PC-9 (cell line): ENCODE measurements around the gene YIPF2. TPM values are rescaled to one million over a fixed set of nuclear protein-coding genes. Genes with fewer than 3 reads are reported as not detected.

Experiments used
- BruUV-seq: library from RNA; stranded (reverse); fragments of 400-500 nt; replicated peaks from 2 replicates; lab custom pipeline; 2021; lab: Mats Ljungman, UMichigan
- CTCF ChIA-PET: fragments of 300-600 bp; sonication (Branson Sonifier 250); formaldehyde crosslinking; loops from one replicate; lab custom pipeline; 2022; ENCODE audit warnings: antibody characterized with exemption; lab: Charles Lee
- POLR2A ChIA-PET: fragments of 300-600 bp; sonication (Branson Sonifier 250); formaldehyde crosslinking; loops from one replicate; lab custom pipeline; 2022; ENCODE audit warnings: antibody characterized with exemption; ENCODE audit not compliant: unreplicated experiment; lab: Charles Lee
- DNase-seq, 2 experiments: peaks; one replicate each; pipeline versions ENCODE4 v3.0.0 to v3.0.0-alpha.2; 2015 to 2022; ENCODE audit warnings: mixed read lengths in 1 of 2
- H2AFZ ChIP-seq: fragments of 200-600 bp; sonication (generic); 2 replicates; pipeline ENCODE4 v1.8.1; 2017; ENCODE audit warnings: antibody characterized with exemption
- H3F3A ChIP-seq: fragments of 200-600 bp; sonication (generic); 2 replicates; pipeline ENCODE4 v1.8.1; 2017; ENCODE audit warnings: antibody characterized with exemption, mild to moderate bottlenecking, low read depth; ENCODE audit not compliant: insufficient read depth
- H3K27ac ChIP-seq: fragments of 200-600 bp; sonication (generic); 2 replicates; pipeline ENCODE4 v1.6.1; 2016; ENCODE audit warnings: mixed run types
- H3K27me3 ChIP-seq: fragments of 200-600 bp; sonication (generic); 2 replicates; pipeline ENCODE4 v1.6.1; 2016; ENCODE audit warnings: low read depth, mixed run types; ENCODE audit not compliant: insufficient read depth
- H3K36me3 ChIP-seq: fragments of 200-600 bp; sonication (generic); 2 replicates; pipeline ENCODE4 v1.6.1; 2016; ENCODE audit warnings: low read depth, mixed run types
- H3K4me1 ChIP-seq: fragments of 200-600 bp; sonication (generic); replicated peaks from 2 replicates; pipeline ENCODE4 v1.6.1; 2016; ENCODE audit warnings: mixed run types; ENCODE audit not compliant: insufficient read depth
- H3K4me2 ChIP-seq: fragments of 200-600 bp; sonication (generic); 2 replicates; pipeline ENCODE4 v1.6.1; 2017; ENCODE audit warnings: mixed run types
- H3K4me3 ChIP-seq: fragments of 200-600 bp; sonication (generic); 2 replicates; pipeline ENCODE4 v1.6.1; 2016; ENCODE audit warnings: mixed run types
- H3K79me2 ChIP-seq: fragments of 200-600 bp; sonication (generic); 2 replicates; pipeline ENCODE4 v1.6.1; 2017; ENCODE audit warnings: low read depth, mixed run types
- H3K9me2 ChIP-seq: fragments of 200-600 bp; sonication (generic); 2 replicates; pipeline ENCODE4 v1.8.1; 2017; ENCODE audit warnings: mild to moderate bottlenecking; ENCODE audit not compliant: insufficient read depth
- H3K9me3 ChIP-seq: fragments of 200-600 bp; sonication (generic); 2 replicates; pipeline ENCODE4 v1.8.1; 2016; ENCODE audit warnings: low read depth; ENCODE audit not compliant: insufficient read depth
- H4K20me1 ChIP-seq: fragments of 200-600 bp; sonication (generic); 2 replicates; pipeline ENCODE4 v1.8.1; 2017; ENCODE audit not compliant: insufficient read depth
- EZH2 ChIP-seq: fragments of 200-600 bp; sonication (generic); IDR thresholded peaks from 2 replicates; pipeline ENCODE4 v1.8.0; 2017; ENCODE audit warnings: antibody characterized with exemption, low read depth
- intact Hi-C: fragments of 100-400 bp; cut with micrococcal nuclease; formaldehyde crosslinking; loops from one replicate; pipeline ENCODE4 v1.10.0; 2022; ENCODE audit not compliant: unreplicated experiment
- total RNA-seq: library from RNA; stranded (reverse); gene quantifications from 2 replicates; pipeline ENCODE4 v1.2.3, GENCODE V29; 2021
- TF ChIP-seq, protein P1 (sequence below): fragments of 200-600 bp; sonication (generic); conservative IDR thresholded peaks from 2 replicates; pipeline ENCODE4 v1.6.1; 2017; ENCODE audit warnings: mixed run types, antibody characterized with exemption, mild to moderate bottlenecking, moderate library complexity

Gene YIPF2
- total RNA-seq, 1 experiment from 2014 or later: 60.2 TPM

GRCh38 chr19:10898633-10899032 lies 29.8 kb downstream of the YIPF2 start:
- Histone ChIP-seq H3K36me3 (peaks cover 6% of the 10 kb centered on the region; the same call in 1 of the 2 replicates), H3K27me3 (no peaks in the 10 kb centered on the region), H2AFZ (no peak overlapping the region), H3K4me1 (peaks cover 37% of the 10 kb centered on the region), H3K9me3 (no peaks in the 10 kb centered on the region), H3K4me2 (peak overlapping the region; percentile 70), H3K4me3 (peak overlapping the region; percentile 8; the same call in 1 of the 2 replicates), H3K9me2 (no peaks in the 10 kb centered on the region), H3K79me2 (peaks cover 66% of the 10 kb centered on the region), H3K27ac (peak overlapping the region; percentile 35), H4K20me1 (peaks cover 41% of the 10 kb centered on the region), H3F3A (peaks cover 39% of the 10 kb centered on the region)
- no peak for TF ChIP-seq EZH2
- TF ChIP-seq, protein P1, sequence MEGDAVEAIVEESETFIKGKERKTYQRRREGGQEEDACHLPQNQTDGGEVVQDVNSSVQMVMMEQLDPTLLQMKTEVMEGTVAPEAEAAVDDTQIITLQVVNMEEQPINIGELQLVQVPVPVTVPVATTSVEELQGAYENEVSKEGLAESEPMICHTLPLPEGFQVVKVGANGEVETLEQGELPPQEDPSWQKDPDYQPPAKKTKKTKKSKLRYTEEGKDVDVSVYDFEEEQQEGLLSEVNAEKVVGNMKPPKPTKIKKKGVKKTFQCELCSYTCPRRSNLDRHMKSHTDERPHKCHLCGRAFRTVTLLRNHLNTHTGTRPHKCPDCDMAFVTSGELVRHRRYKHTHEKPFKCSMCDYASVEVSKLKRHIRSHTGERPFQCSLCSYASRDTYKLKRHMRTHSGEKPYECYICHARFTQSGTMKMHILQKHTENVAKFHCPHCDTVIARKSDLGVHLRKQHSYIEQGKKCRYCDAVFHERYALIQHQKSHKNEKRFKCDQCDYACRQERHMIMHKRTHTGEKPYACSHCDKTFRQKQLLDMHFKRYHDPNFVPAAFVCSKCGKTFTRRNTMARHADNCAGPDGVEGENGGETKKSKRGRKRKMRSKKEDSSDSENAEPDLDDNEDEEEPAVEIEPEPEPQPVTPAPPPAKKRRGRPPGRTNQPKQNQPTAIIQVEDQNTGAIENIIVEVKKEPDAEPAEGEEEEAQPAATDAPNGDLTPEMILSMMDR: no peak
- no TSS peak for BruUV-seq
- CTCF ChIA-PET: interaction anchor here (0.6 to 1.3 kb wide), 5 partner anchors 18 to 446 kb away, joined by 3 to 8 read pairs (median 5); no protein-coding TSS in a partner anchor
- peak in 1 of 2 experiments; percentile 17 for DNase-seq
- intact Hi-C loops: loop anchor here (1.0 to 2.0 kb wide), 2 partner anchors 28 to 30 kb away; partner anchors contain the start of genes CARM1, TIMM29 and YIPF2
- POLR2A ChIA-PET: interaction anchor here (0.6 kb wide), 3 partner anchors 30 to 287 kb away, joined by 6 to 27 read pairs (median 8); no protein-coding TSS in a partner anchor

DNA sequence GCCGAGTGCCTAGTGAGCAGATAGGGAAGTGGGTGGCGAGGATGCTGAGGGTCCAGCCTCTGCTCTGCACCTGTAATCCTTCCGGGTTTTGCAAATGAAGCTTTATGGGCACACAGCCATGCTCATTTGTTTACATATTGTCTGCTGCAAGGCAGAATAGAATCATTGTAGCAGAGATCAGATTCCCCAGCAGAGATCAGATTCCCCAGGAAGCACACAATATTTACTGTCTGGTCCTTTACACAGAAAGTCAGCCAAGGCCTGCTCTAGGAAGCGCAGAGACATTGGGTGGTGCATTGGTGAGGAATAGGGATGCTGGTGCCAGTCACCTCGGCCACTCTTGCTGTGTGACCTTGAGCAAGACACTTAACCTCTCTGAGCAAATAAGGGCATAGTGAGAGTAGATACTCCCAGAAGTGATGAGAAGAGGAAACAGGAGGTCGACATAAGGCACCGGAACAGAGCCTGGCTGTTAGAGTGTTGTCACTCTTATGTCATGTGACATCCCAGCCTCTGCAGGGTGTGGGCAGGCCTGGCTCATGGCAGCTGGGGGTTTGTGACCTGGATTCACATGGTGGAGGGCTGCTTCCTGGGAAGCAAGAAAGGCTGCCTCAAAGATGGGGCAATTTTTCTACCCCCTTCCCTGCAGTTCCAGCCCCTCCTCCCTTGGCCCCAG lies 31.4 kb downstream of the YIPF2 start:
- no peaks in the 10 kb centered on the region for H3K9me2 ChIP-seq
- H3K36me3 ChIP-seq: no peaks in the 10 kb centered on the region
- H2AFZ ChIP-seq: no peak overlapping the region
- H3K27me3 ChIP-seq: no peaks in the 10 kb centered on the region
- H3K4me1 ChIP-seq: peaks cover 37% of the 10 kb centered on the region
- POLR2A ChIA-PET: no interaction called here
- no peak for DNase-seq
- BruUV-seq: no TSS peak
- peaks cover 52% of the 10 kb centered on the region for H4K20me1 ChIP-seq
- no peak overlapping the region for H3K4me3 ChIP-seq
- peaks cover 33% of the 10 kb centered on the region for H3F3A ChIP-seq
- intact Hi-C loops: no loop called here
- CTCF ChIA-PET: no interaction called here
- no peak overlapping the region for H3K27ac ChIP-seq
- TF ChIP-seq, protein P1: no peak
- no peak for TF ChIP-seq EZH2
- peaks cover 71% of the 10 kb centered on the region for H3K79me2 ChIP-seq
- no peaks in the 10 kb centered on the region for H3K9me3 ChIP-seq
- no peak overlapping the region for H3K4me2 ChIP-seq

DNA sequence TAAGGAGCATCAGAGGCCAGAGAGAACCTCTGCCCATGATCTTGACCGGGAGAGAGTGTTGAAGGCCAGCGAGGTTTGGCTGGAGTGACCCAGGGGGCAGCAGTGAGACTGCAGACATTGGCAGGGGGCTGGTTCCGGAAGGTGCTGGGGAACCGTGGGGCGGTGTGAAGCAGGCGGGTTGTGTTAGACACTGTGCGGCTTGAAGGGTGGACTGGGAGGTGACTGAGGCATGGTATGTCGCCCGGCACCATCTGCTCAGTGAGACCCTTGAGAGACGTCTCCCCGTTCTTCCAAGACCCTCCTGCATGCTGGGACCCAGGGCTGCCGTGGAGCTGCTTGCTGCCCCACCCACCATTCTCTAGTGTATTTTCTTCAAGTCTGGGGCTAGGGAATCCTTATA lies 32.5 kb downstream of the YIPF2 start:
- POLR2A ChIA-PET: interaction anchor here (0.6 kb wide), 1 partner anchor 12 kb away, joined by 4 read pairs; no protein-coding TSS in a partner anchor
- Histone ChIP-seq H3K79me2 (peaks cover 69% of the 10 kb centered on the region), H3K9me2 (no peaks in the 10 kb centered on the region), H3K4me1 (peaks cover 37% of the 10 kb centered on the region), H3K4me2 (no peak overlapping the region), H3F3A (peaks cover 33% of the 10 kb centered on the region), H2AFZ (no peak overlapping the region), H3K27ac (no peak overlapping the region), H3K27me3 (no peaks in the 10 kb centered on the region), H4K20me1 (peaks cover 52% of the 10 kb centered on the region), H3K4me3 (no peak overlapping the region), H3K9me3 (no peaks in the 10 kb centered on the region), H3K36me3 (no peaks in the 10 kb centered on the region)
- intact Hi-C loops: no loop called here
- no peak for DNase-seq
- no TSS peak for BruUV-seq
- TF ChIP-seq, protein P1: no peak
- no peak for TF ChIP-seq EZH2
- CTCF ChIA-PET: no interaction called here
